Neural cell (in vitro differentiated cells): ENCODE data around the gene KIF2A. TPM values are rescaled to one million over a fixed set of nuclear protein-coding genes. Genes with fewer than 3 reads are reported as not detected.

ENCODE experiments used
- polyA plus RNA-seq: library from polyadenylated mRNA; depleted of rRNA; stranded (reverse); fragments of >200 nt; gene quantifications from 2 replicates; pipeline ENCODE4 v1.2.3, GENCODE V29; 2014

KIF2A gene
- polyA plus RNA-seq, 1 donor from 2014 or later = 68.4 TPM

Other genes starting within 250 kb of the KIF2A start
- 15.2 and 20.0 TPM in 2 replicates for gene DIMT1, start 97.7 kb downstream of the KIF2A start, polyA plus RNA-seq
- 11.8 and 12.5 TPM in 2 replicates for gene IPO11, start 106.6 kb downstream of the KIF2A start, polyA plus RNA-seq